RWPE2 (cell line): Measurements from ENCODE around the gene POC5.

Experiments
- ATAC-seq: fragments of 200-7000 bp; cut with Tn5 transposase; 3 replicates; pipeline ENCODE4 v1.9.1; 2021; ENCODE audit warnings: low read depth
- DNase-seq: peaks from one replicate; pipeline ENCODE4 v3.0.0-alpha.2; 2020; ENCODE audit warnings: low spot score
- H3K27ac ChIP-seq: fragments of 450-650 bp; 2 replicates; pipeline ENCODE4 v1.5.1; 2017; ENCODE audit warnings: mild to moderate bottlenecking; ENCODE audit not compliant: poor library complexity, severe bottlenecking
- H3K27me3 ChIP-seq: fragments of 250-450 bp; sonication (Bioruptor Pico); 2 replicates; pipeline ENCODE4 v1.5.1; 2021; ENCODE audit warnings: mild to moderate bottlenecking, moderate library complexity; ENCODE audit not compliant: insufficient read depth, poor library complexity, severe bottlenecking
- H3K36me3 ChIP-seq: fragments of 250-450 bp; sonication (Bioruptor Pico); 2 replicates; pipeline ENCODE4 v1.5.1; 2020; ENCODE audit warnings: low read depth, mild to moderate bottlenecking, moderate library complexity
- H3K4me1 ChIP-seq: fragments of 250-450 bp; sonication (Bioruptor Pico); 2 replicates; pipeline ENCODE4 v1.5.1; 2021; ENCODE audit warnings: mild to moderate bottlenecking, moderate library complexity; ENCODE audit not compliant: insufficient read depth, poor library complexity, severe bottlenecking
- H3K4me3 ChIP-seq: fragments of 250-450 bp; sonication (Bioruptor Pico); 2 replicates; pipeline ENCODE4 v1.5.1; 2021; ENCODE audit warnings: mild to moderate bottlenecking, moderate library complexity; ENCODE audit not compliant: severe bottlenecking
- H3K9me3 ChIP-seq: fragments of 250-450 bp; sonication (Bioruptor Pico); 2 replicates; pipeline ENCODE4 v1.5.1; 2021; ENCODE audit warnings: mild to moderate bottlenecking, moderate library complexity; ENCODE audit not compliant: severe bottlenecking
- TF ChIP-seq, protein P1 (sequence below): fragments of 450-650 bp; IDR thresholded peaks from one replicate; pipeline ENCODE4 v1.5.1; 2017; ENCODE audit warnings: mild to moderate bottlenecking, moderate library complexity; ENCODE audit not compliant: poor library complexity, severe bottlenecking

Gene POC5

DNA sequence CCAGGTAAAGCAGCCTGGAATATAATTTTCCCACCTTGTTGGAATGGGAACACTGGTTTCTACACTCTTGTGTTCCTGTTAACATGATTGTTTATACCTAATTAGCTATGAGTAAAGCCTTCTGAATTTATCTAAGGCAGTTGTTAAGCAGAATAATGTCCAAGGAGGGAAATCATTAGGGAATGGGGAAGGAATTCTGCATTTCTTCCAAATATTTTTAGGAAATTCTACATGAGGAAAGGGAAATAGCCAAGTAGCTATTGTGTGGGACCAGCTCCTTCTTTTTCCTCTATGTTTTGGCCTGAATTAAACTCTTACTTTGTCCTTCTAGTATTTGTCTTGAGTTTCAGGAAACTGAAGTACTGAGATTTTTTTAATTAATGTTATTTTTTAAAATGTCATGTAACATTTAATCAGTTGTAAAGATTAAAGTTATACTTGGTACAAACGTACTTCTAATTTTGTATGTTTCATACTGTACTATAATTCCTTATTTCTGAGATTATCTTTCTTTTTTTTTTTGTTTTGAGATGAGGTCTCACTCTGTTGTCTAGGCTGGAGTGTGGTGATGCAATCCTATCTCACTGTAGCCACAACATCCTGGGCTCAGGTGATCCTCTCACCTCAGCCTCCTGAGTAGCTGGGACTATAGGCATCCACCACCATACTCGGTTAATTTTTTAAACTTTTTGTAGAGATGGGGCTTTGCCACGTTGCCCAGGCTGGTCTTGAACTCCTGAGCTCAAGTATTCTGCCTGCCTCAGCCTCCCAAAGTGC lies 77.5 kb downstream of the POC5 start:
- Histone ChIP-seq H3K9me3 (peaks cover 3% of the 10 kb centered on the region), H3K27ac (peak overlapping the region; percentile 34), H3K36me3 (no peaks in the 10 kb centered on the region), H3K4me1 (peaks cover 4% of the 10 kb centered on the region), H3K4me3 (no peak overlapping the region), H3K27me3 (no peaks in the 10 kb centered on the region)
- DNase-seq (no peak), ATAC-seq (no peak)
- TF ChIP-seq, protein P1, sequence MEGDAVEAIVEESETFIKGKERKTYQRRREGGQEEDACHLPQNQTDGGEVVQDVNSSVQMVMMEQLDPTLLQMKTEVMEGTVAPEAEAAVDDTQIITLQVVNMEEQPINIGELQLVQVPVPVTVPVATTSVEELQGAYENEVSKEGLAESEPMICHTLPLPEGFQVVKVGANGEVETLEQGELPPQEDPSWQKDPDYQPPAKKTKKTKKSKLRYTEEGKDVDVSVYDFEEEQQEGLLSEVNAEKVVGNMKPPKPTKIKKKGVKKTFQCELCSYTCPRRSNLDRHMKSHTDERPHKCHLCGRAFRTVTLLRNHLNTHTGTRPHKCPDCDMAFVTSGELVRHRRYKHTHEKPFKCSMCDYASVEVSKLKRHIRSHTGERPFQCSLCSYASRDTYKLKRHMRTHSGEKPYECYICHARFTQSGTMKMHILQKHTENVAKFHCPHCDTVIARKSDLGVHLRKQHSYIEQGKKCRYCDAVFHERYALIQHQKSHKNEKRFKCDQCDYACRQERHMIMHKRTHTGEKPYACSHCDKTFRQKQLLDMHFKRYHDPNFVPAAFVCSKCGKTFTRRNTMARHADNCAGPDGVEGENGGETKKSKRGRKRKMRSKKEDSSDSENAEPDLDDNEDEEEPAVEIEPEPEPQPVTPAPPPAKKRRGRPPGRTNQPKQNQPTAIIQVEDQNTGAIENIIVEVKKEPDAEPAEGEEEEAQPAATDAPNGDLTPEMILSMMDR: no peak

DNA sequence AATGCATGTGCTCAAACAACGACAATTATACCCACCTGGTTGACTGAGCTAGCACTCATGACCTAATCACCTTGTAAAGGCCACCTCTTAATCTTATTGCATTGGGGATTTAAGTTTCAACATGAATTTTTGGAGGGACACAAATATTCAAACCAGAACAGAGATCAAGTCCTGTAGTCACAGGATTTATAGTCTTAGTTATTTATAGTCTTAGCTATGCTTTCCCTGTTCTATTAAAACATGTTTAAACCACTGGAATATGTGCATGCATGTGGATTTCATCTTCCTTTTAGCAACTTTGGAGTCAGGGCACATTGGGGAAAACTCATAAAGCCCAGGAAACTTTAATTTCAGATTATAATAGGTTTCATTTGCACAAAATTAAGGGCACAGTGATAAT lies 79.3 kb downstream of the POC5 start:
- H3K27ac ChIP-seq: no peak overlapping the region
- H3K4me3 ChIP-seq: no peak overlapping the region
- H3K27me3 ChIP-seq: no peaks in the 10 kb centered on the region
- no peaks in the 10 kb centered on the region for H3K36me3 ChIP-seq
- DNase-seq (no peak), ATAC-seq (no peak)
- peaks cover 4% of the 10 kb centered on the region for H3K4me1 ChIP-seq
- H3K9me3 ChIP-seq: peaks cover 3% of the 10 kb centered on the region
- TF ChIP-seq, protein P1: no peak

DNA sequence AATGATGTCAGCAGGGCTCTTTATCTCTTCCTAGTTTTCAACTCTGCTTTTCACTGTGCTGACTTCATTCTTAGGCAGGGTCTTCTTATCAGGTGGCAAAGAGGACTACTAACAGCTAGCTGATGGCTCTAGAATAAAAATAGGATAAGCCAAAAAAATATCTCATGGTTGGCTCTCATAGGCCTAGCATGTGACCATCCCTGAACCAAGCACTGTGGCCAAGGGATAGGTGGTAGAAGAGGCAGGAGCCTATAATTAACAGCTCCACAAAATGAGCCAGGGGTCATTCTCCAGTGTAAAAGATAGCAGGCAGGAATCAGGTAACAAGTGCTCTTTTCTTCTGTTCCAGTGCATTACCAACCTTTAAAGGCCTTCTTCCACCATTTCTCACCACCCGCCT lies 84.9 kb downstream of the POC5 start:
- TF ChIP-seq, protein P1: no peak
- DNase-seq (no peak), ATAC-seq (no peak)
- no peak overlapping the region for H3K27ac ChIP-seq
- H3K4me3 ChIP-seq: no peak overlapping the region
- H3K27me3 ChIP-seq: no peaks in the 10 kb centered on the region
- no peaks in the 10 kb centered on the region for H3K36me3 ChIP-seq
- H3K4me1 ChIP-seq: no peaks in the 10 kb centered on the region
- H3K9me3 ChIP-seq: no peaks in the 10 kb centered on the region

DNA sequence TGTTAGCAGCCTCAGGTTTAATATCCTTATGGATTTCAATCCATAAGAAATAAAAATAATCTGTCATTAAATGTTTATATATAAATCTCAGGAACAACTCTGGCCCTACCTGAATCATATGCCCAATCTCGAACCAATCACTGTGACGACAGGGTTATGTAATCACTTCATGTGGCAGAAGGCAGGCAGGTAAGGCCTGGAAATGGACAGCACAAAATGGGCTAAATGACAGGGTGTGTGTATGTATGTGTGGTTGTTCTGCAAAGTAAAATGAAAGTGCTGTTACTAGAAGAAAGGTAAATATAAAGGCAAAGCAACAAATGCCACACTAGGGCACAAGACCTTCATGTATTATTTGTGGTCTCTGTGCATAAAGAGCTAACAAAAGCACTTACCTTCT lies 86.4 kb downstream of the POC5 start:
- Histone ChIP-seq H3K9me3 (no peaks in the 10 kb centered on the region), H3K27ac (no peak overlapping the region), H3K4me1 (no peaks in the 10 kb centered on the region), H3K4me3 (no peak overlapping the region), H3K36me3 (no peaks in the 10 kb centered on the region), H3K27me3 (no peaks in the 10 kb centered on the region)
- ATAC-seq: no peak
- DNase-seq: no peak
- TF ChIP-seq, protein P1: no peak

DNA sequence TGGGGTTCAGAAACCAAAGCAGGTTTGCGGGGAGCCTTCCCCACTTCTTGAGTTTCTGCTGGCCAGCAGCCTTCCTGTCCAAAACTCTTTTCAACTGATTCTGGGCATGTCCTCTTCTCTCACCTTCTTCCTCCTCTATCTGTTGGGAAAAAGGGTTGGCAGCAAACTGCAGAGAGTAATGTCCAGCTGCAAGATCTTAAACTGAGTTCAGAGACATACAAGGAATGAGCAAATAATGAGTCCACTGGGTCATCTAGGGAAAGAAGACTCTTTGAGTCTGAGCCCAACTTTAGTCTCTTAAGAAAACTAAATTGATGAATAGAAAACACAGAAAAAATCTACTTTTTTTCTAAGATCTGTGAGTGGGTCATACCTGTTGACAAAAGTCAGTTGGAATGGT lies 89.4 kb downstream of the POC5 start:
- no peak for ATAC-seq
- H3K4me3 ChIP-seq: no peak overlapping the region
- TF ChIP-seq, protein P1: no peak
- H3K27me3 ChIP-seq: no peaks in the 10 kb centered on the region
- H3K9me3 ChIP-seq: no peaks in the 10 kb centered on the region
- DNase-seq: no peak
- peaks cover 5% of the 10 kb centered on the region for H3K4me1 ChIP-seq
- H3K36me3 ChIP-seq: no peaks in the 10 kb centered on the region
- no peak overlapping the region for H3K27ac ChIP-seq
